Endothelial cell of umbilical vein (primary cell): ENCODE results near the gene CFAP99.

Experiments used
- CTCF ChIP-seq, 2 donors: IDR thresholded peaks; 1 replicate in 1 of 2; 2 replicates in 1 of 2; pipeline ENCODE4 v1.5.1; 2011; ENCODE audit warnings: low read length in 2 of 2, mild to moderate bottlenecking in 2 of 2, moderate library complexity in 2 of 2, control low read depth in 1 of 2, inconsistent platforms in 1 of 2, low read depth in 1 of 2; ENCODE audit not compliant: insufficient read depth in 1 of 2; ENCODE audit errors: extremely low read depth in 1 of 2
- MAX ChIP-seq: IDR thresholded peaks from 2 replicates; pipeline ENCODE4 v1.6.1; 2011; ENCODE audit not compliant: insufficient read depth, insufficient read length
- POLR2A ChIP-seq: IDR thresholded peaks from 2 replicates; pipeline ENCODE4 v1.6.1; 2012; ENCODE audit warnings: low read depth, mild to moderate bottlenecking, control low read depth, low read length

- TF ChIP-seq CTCF (IDR thresholded peaks at IDR 0.05; ENCODE audit: extremely low read depth in 1 of 2, insufficient read depth in 1 of 2, low read depth in 1 of 2, low read length in 2 of 2) = no peak
- no peak for TF ChIP-seq POLR2A
- TF ChIP-seq MAX = no peak
These were observed 30.9 kb upstream of the CFAP99 start for GRCh38 chr4:2387829-2388228.
